ENCODE measurements around the gene MAST4. TPM values are rescaled to one million over a fixed set of nuclear protein-coding genes. Genes with fewer than 3 reads are reported as not detected.

Gene MAST4
- total and polyA plus RNA-seq, 12 donors, result 29.6 to 93.3 (median 76.6) TPM

- no peak for TF ChIP-seq CTCF (IDR thresholded peaks at IDR 0.05)
- Histone ChIP-seq H3K27ac (peak overlapping the region in 3 of 10 donors; percentile 12 to 41 (median 21)), H3K9me3 (no peaks in the 10 kb centered on the region), H3K36me3 (peaks cover 0 to 100% (median 56%) of the 10 kb centered on the region in 9 donors), H3K4me3 (peak overlapping the region in 7 of 10 donors; percentile 10 to 38 (median 26)), H3K4me1 (peaks cover 0 to 4% (median 0%) of the 10 kb centered on the region in 9 donors), H3K27me3 (no peaks in the 10 kb centered on the region)
- ATAC-seq (peak in 5 of 8 donors; percentile 8 to 34 (median 29)), DNase-seq (no peak)
- intact Hi-C loops (cut with DNase I), result loop anchor here in 3 of 10 donors (5.0 to 10.0 kb wide), 4 partner anchors 157 to 335 kb away; no protein-coding TSS in a partner anchor
- WGBS, 2 donors, result 66 to 68% methylated on average over 14 of the region's 14 CpGs
These were observed 553.1 kb downstream of the MAST4 start for GRCh38 chr5:67149057-67149950.

- Histone ChIP-seq H3K9me3 (no peaks in the 10 kb centered on the region), H3K36me3 (peaks cover 0 to 100% (median 55%) of the 10 kb centered on the region in 9 donors), H3K27ac (peak overlapping the region in 1 of 10 donors; percentile 21), H3K27me3 (no peaks in the 10 kb centered on the region), H3K4me1 (peaks cover 0 to 11% (median 6%) of the 10 kb centered on the region in 9 donors), H3K4me3 (peak overlapping the region in 7 of 10 donors; percentile 10 to 38 (median 26))
- DNase-seq, result no peak
- TF ChIP-seq CTCF (IDR thresholded peaks at IDR 0.05), result peak in 8 of 9 donors; percentile 17 to 60 (median 49)
- intact Hi-C loops (cut with DNase I), result loop anchor here in 7 of 10 donors (5.0 to 10.0 kb wide), 8 partner anchors 48 to 338 kb away; no protein-coding TSS in a partner anchor
- WGBS, 2 donors, result 83 to 93% methylated on average over 1 of the region's 1 CpG
- ATAC-seq, result peak in 1 of 8 donors; percentile 71
These were observed 553.8 kb downstream of the MAST4 start for GRCh38 chr5:67149951-67150523.

GRCh38 chr5:67152400-67152799, 556.2 kb downstream of the MAST4 start:
- Histone ChIP-seq H3K27ac (no peak overlapping the region), H3K4me3 (no peak overlapping the region), H3K36me3 (peaks cover 0 to 100% (median 46%) of the 10 kb centered on the region in 9 donors), H3K27me3 (no peaks in the 10 kb centered on the region), H3K4me1 (peaks cover 0 to 14% (median 6%) of the 10 kb centered on the region in 9 donors), H3K9me3 (no peaks in the 10 kb centered on the region)
- ATAC-seq (no peak), DNase-seq (no peak)
- WGBS, 2 donors, result 94 to 96% methylated on average over 6 of the region's 6 CpGs
- intact Hi-C loops (cut with DNase I), result loop anchor here in 4 of 10 donors (5.0 to 10.0 kb wide), 6 partner anchors 50 to 340 kb away; no protein-coding TSS in a partner anchor
- no peak for TF ChIP-seq CTCF (IDR thresholded peaks at IDR 0.05)

GRCh38 chr5:67153292-67153691, 557.1 kb downstream of the MAST4 start:
- Histone ChIP-seq H3K4me1 (peaks cover 0 to 14% (median 6%) of the 10 kb centered on the region in 9 donors), H3K4me3 (no peak overlapping the region), H3K36me3 (peaks cover 0 to 100% (median 55%) of the 10 kb centered on the region in 9 donors), H3K27me3 (no peaks in the 10 kb centered on the region), H3K27ac (peak overlapping the region in 1 of 10 donors; percentile 42), H3K9me3 (no peaks in the 10 kb centered on the region)
- DNase-seq, result no peak
- intact Hi-C loops (cut with DNase I), result loop anchor here in 4 of 10 donors (5.0 to 10.0 kb wide), 6 partner anchors 51 to 341 kb away; no protein-coding TSS in a partner anchor
- ATAC-seq, result no peak
- 78 to 85% methylated on average over 2 of the region's 2 CpGs for WGBS, 2 donors
- TF ChIP-seq CTCF (IDR thresholded peaks at IDR 0.05), result no peak
